ENCODE measurements around the gene BFSP2. TPM values are rescaled to one million over a fixed set of nuclear protein-coding genes. Genes with fewer than 3 reads are reported as not detected.
A peak's percentile ranks its signal among the peaks of the same experiment; 100 is the strongest.

The BFSP2 gene
- total and polyA plus RNA-seq, 7 donors: 2.5 TPM; not detected in 6

DNA sequence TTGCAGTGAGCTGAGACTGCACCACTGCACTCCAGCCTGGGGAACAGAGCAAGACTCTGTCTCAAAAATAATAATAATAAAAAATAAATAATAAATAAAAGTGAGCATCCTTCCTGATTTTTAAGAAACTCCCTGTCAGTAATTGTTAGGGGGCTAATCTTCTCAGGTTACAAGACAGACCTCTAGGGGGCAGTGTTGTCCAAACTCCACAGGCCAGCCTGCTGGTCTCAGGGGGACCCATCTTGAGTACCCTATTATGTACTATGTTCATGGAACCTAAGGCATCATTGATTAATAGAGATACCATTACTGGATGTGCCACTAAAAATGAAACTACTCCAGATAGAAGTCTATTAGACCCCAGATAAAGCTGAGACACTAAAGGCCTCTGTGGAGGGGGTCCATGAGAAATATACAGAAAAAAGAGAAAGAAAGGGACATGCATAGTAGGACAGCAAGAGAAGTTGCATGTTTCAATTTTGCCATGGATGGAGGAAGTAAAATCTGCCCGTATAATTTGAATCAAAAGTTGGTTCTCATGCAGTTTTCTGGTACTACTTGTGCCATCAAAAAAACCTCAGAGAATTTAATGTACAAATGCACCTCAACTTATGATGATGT lies 88.2 kb downstream of the BFSP2 start:
- Histone ChIP-seq H3K27ac (no peak overlapping the region), H3K4me1 (no peaks in the 10 kb centered on the region), H3K36me3 (no peaks in the 10 kb centered on the region), H3K9me3 (no peaks in the 10 kb centered on the region), H3K27me3 (no peaks in the 10 kb centered on the region), H3K4me3 (no peak overlapping the region)
- DNase-seq: no peak
- intact Hi-C loops (cut with DNase I): no loop called here
- 56 to 71% methylated on average over 1 of the region's 1 CpG for WGBS, 2 donors
- TF ChIP-seq, protein P1, sequence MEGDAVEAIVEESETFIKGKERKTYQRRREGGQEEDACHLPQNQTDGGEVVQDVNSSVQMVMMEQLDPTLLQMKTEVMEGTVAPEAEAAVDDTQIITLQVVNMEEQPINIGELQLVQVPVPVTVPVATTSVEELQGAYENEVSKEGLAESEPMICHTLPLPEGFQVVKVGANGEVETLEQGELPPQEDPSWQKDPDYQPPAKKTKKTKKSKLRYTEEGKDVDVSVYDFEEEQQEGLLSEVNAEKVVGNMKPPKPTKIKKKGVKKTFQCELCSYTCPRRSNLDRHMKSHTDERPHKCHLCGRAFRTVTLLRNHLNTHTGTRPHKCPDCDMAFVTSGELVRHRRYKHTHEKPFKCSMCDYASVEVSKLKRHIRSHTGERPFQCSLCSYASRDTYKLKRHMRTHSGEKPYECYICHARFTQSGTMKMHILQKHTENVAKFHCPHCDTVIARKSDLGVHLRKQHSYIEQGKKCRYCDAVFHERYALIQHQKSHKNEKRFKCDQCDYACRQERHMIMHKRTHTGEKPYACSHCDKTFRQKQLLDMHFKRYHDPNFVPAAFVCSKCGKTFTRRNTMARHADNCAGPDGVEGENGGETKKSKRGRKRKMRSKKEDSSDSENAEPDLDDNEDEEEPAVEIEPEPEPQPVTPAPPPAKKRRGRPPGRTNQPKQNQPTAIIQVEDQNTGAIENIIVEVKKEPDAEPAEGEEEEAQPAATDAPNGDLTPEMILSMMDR (IDR thresholded peaks at IDR 0.05): peak in 3 of 4 experiments; percentile 24 to 47 (median 26)
- TF ChIP-seq POLR2AphosphoS5 (IDR thresholded peaks at IDR 0.05) (no peak), POLR2A (IDR thresholded peaks at IDR 0.05) (no peak)

- H3K36me3 ChIP-seq: no peaks in the 10 kb centered on the region
- H3K9me3 ChIP-seq: no peaks in the 10 kb centered on the region
- H3K4me3 ChIP-seq: no peak overlapping the region
- WGBS, 2 donors: 48 to 63% methylated on average over 3 of the region's 3 CpGs
- intact Hi-C loops (cut with DNase I): no loop called here
- no peak for DNase-seq
- H3K27me3 ChIP-seq: no peaks in the 10 kb centered on the region
- TF ChIP-seq EP300 (IDR thresholded peaks at IDR 0.05) (no peak), POLR2A (IDR thresholded peaks at IDR 0.05) (no peak), POLR2AphosphoS5 (IDR thresholded peaks at IDR 0.05) (no peak)
- TF ChIP-seq, protein P1 (IDR thresholded peaks at IDR 0.05): no peak
- H3K4me1 ChIP-seq: no peaks in the 10 kb centered on the region
- no peak overlapping the region for H3K27ac ChIP-seq
Observed at GRCh38 chr3:133488785-133489367, 89.0 kb downstream of the BFSP2 start.

DNA sequence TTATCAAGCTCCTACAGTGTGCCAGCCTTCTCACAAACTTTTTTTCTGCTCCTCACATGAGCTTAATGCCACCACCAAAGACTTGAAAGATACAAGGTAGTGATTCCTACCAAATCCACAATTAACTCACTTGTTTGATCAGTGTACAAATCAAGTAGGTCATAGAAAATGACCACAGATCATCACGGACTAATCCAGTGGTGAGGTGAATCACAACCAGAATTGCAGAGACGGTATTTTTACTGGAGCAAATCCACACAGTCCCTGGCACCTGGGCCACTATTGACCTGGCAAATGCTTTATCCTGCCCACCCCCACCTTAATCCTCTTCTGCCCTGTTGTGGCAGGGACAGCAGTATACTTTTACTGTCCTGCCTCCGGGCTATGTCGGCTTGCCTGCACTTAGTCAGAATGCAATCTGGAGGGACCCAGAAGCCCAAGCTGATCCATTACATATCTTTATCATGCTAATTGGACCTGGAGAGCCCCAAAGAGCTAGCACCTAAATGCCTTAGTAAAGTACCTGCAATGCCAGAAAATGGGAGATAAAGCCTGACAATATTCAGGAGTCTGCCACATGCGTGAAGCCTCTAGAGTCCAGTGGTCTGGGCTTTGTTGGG lies 89.7 kb downstream of the BFSP2 start:
- DNase-seq: no peak
- intact Hi-C loops (cut with DNase I): no loop called here
- 88 to 89% methylated on average over 5 of the region's 5 CpGs for WGBS, 2 donors

GRCh38 chr3:133490468-133491351 lies 90.9 kb downstream of the BFSP2 start:
- no peak overlapping the region for H3K4me3 ChIP-seq
- no peaks in the 10 kb centered on the region for H3K27me3 ChIP-seq
- H3K36me3 ChIP-seq: no peaks in the 10 kb centered on the region
- no peaks in the 10 kb centered on the region for H3K9me3 ChIP-seq
- no peak overlapping the region for H3K27ac ChIP-seq
- intact Hi-C loops (cut with DNase I): no loop called here
- H3K4me1 ChIP-seq: no peaks in the 10 kb centered on the region
- DNase-seq: no peak
- TF ChIP-seq POLR2AphosphoS5 (IDR thresholded peaks at IDR 0.05): no peak
- 75 to 91% methylated on average over 12 of the region's 12 CpGs for WGBS, 2 donors

More for the DNA sequence above, 89.7 kb downstream of the BFSP2 start:
- Histone ChIP-seq H3K36me3 (no peaks in the 10 kb centered on the region), H3K27ac (no peak overlapping the region), H3K9me3 (no peaks in the 10 kb centered on the region), H3K27me3 (no peaks in the 10 kb centered on the region), H3K4me1 (no peaks in the 10 kb centered on the region), H3K4me3 (no peak overlapping the region)
- no peak for TF ChIP-seq EP300 (IDR thresholded peaks at IDR 0.05)
- TF ChIP-seq, protein P1 (IDR thresholded peaks at IDR 0.05): no peak
- no peak for TF ChIP-seq POLR2AphosphoS5 (IDR thresholded peaks at IDR 0.05)
- TF ChIP-seq POLR2A (IDR thresholded peaks at IDR 0.05): no peak
